ENCODE data around the gene TGM5. TPM values are rescaled to one million over a fixed set of nuclear protein-coding genes. Genes with fewer than 3 reads are reported as not detected.

The TGM5 gene
- total RNA-seq, 1 donor from 2014 or later: not detected

DNA sequence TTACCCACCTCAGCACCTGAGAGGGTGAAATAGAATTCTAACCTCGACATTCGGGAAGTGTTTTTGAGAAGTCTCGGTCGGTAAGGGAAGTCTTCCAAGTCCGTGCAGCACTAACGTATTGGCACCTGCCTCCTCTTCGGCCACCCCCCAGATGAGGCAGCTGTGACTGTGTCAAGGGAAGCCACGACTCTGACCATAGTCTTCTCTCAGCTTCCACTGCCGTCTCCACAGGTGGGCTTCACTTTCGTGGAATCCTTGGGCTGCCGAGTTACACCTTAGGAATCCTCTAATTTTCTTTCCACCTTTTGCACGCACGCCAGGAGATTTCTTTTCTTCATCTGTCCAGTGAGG is 80.8 kb downstream of the TGM5 start:
- intact Hi-C loops (cut with micrococcal nuclease): no loop called here
- H3K4me3 ChIP-seq: peak overlapping the region; percentile 88
- H3K9me3 ChIP-seq (replicated peaks): no peaks in the 10 kb centered on the region
- peaks cover 35% of the 10 kb centered on the region for H3K36me3 ChIP-seq
- no peaks in the 10 kb centered on the region for H3K27me3 ChIP-seq (ENCODE audit: low read depth)
- H3K27ac ChIP-seq (replicated peaks): peak overlapping the region; percentile 92
- TF ChIP-seq, protein P1, sequence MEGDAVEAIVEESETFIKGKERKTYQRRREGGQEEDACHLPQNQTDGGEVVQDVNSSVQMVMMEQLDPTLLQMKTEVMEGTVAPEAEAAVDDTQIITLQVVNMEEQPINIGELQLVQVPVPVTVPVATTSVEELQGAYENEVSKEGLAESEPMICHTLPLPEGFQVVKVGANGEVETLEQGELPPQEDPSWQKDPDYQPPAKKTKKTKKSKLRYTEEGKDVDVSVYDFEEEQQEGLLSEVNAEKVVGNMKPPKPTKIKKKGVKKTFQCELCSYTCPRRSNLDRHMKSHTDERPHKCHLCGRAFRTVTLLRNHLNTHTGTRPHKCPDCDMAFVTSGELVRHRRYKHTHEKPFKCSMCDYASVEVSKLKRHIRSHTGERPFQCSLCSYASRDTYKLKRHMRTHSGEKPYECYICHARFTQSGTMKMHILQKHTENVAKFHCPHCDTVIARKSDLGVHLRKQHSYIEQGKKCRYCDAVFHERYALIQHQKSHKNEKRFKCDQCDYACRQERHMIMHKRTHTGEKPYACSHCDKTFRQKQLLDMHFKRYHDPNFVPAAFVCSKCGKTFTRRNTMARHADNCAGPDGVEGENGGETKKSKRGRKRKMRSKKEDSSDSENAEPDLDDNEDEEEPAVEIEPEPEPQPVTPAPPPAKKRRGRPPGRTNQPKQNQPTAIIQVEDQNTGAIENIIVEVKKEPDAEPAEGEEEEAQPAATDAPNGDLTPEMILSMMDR (IDR thresholded peaks at IDR 0.05; ENCODE audit: borderline replicate concordance): peak; percentile 4
- no peak for DNase-seq
- H3K4me1 ChIP-seq: peaks cover 59% of the 10 kb centered on the region

DNA sequence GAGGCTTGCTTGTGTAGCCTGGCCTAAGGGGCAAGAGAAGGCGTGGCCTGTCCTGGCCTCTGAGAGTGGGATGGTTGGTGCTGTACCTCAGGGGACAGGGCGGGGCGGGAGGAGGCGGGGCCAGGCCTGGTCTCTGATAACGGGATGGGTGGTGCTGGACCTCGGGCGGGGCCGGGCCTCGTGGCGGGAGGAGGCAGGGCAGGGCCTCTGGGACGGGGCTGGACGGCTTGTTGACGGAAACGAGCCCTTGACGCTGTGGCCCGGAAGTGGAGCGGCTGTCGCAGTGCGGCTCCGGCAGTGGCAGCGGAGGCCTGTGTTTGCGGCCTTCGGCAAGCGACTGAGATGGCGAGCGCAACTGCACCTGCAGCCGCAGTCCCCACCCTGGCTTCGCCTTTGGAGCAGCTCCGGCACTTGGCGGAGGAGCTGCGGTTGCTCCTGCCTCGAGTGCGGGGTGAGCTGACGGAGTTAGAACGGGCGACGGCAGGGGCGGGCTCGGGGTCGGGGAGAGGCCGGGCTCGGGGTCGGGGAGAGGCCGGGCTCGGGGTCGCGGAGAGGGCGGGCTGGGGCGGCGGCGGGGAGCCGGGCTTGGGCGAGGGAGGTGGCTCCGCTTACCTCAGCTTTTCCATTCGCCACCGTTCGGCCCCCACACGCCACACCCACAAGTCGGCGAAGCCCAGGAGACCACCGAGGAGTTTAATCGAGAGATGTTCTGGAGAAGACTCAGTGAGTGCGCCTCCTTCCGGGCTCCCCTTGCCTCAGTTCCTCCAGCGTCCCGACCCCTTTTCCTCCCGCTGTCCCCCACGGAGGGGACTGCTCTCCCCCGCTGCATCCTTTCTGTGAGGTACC is 81.3 kb downstream of the TGM5 start, which contains the start of gene CCNDBP1:
TSS of gene CCNDBP1 (plus strand) at position 247 of the 846 bp plus-strand sequence. CDS start at position 343, 96 bp downstream.
- H3K27ac ChIP-seq (replicated peaks): peak within 1 kb of the TSS; percentile 92
- peaks cover 30% of the 10 kb centered on the region for H3K36me3 ChIP-seq
- no peaks in the 10 kb centered on the region for H3K9me3 ChIP-seq (replicated peaks)
- intact Hi-C loops (cut with micrococcal nuclease): no loop called here
- peak; percentile 98 for DNase-seq
- H3K27me3 ChIP-seq (ENCODE audit: low read depth): no peaks in the 10 kb centered on the region
- peaks cover 53% of the 10 kb centered on the region for H3K4me1 ChIP-seq
- TF ChIP-seq, protein P1 (IDR thresholded peaks at IDR 0.05; ENCODE audit: borderline replicate concordance): peak; percentile 52
- peak within 1 kb of the TSS; percentile 88 for H3K4me3 ChIP-seq

DNA sequence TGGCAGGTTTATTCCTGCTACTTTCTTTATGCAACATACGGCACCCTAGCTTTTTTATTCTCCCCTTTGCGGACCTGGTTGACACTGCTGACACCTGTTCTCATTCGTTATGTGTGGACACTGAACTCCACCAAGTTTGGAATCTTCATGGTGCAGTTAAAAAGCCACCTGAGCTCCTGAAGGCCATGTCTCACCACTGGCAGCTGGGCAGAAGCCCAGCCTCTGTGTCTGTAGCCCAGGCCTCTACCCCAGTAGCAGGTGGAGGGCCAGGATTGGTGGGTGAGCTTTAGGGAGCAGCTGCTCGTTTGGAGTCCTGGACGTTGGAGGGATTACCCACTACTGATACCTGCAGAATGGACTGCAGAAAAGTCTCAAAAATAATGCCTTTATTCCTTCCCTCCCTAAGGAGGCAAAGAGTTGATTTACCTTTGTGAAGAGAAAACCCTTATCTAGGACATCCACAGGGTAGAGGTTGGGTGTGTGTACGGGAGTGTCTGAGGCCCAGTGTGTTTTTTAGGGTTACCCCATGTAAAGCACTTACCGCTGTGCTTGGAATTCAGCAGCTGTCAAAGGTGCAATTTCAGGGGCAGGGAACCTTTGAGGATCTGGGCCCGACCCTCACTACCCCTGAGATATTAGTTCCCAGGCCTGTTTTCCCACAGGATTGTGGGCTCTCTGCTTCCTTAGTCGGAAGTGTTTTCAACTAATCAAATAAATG is 82.2 kb downstream of the TGM5 start:
- DNase-seq: no peak
- Histone ChIP-seq H3K4me3 (peak overlapping the region; percentile 88), H3K27me3 (ENCODE audit: low read depth) (no peaks in the 10 kb centered on the region), H3K9me3 (replicated peaks) (no peaks in the 10 kb centered on the region), H3K4me1 (peaks cover 45% of the 10 kb centered on the region), H3K36me3 (peaks cover 22% of the 10 kb centered on the region), H3K27ac (replicated peaks) (peak overlapping the region; percentile 92)
- TF ChIP-seq, protein P1 (IDR thresholded peaks at IDR 0.05; ENCODE audit: borderline replicate concordance): no peak
- intact Hi-C loops (cut with micrococcal nuclease): no loop called here

DNA sequence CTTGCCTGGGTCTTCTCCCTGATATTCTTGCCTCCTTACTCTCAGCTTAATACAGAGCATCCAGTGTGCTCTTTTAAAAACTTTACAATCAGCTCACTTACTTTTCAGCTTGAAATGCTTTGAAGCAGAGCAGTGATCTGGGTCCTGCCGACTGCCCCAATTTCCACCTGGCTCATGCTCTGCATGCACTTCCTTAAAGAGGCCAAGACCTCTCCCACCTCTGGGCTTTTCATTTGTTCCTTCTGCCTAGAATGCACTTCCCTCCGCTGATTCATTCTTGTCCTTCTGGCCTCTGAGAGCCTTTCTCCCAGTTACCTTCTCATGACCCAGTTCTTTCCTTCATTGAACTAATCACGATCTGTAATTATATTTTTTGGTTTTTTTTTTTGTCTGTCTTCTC is 83.5 kb downstream of the TGM5 start:
- H3K36me3 ChIP-seq: peaks cover 17% of the 10 kb centered on the region
- intact Hi-C loops (cut with micrococcal nuclease): no loop called here
- TF ChIP-seq, protein P1 (IDR thresholded peaks at IDR 0.05; ENCODE audit: borderline replicate concordance): no peak
- no peak overlapping the region for H3K4me3 ChIP-seq
- H3K27ac ChIP-seq (replicated peaks): no peak overlapping the region
- peaks cover 32% of the 10 kb centered on the region for H3K4me1 ChIP-seq
- H3K9me3 ChIP-seq (replicated peaks): no peaks in the 10 kb centered on the region
- no peak for DNase-seq
- H3K27me3 ChIP-seq (ENCODE audit: low read depth): no peaks in the 10 kb centered on the region

Other genes with a start within 250 kb of the TGM5 start
- gene UBR1, start 160.9 kb downstream of the TGM5 start, total RNA-seq: 24.2 TPM
- 12.2 TPM for gene TMEM62, start 133.3 kb downstream of the TGM5 start, total RNA-seq
- 54.4 TPM for gene CCNDBP1, start 81.5 kb downstream of the TGM5 start, total RNA-seq
- not detected for gene EPB42, start 45.9 kb downstream of the TGM5 start, total RNA-seq
- gene TGM7, start 35.3 kb upstream of the TGM5 start, total RNA-seq: not detected
- gene LCMT2, start 63.6 kb upstream of the TGM5 start, total RNA-seq: 7.0 TPM
- gene ZSCAN29, start 104.1 kb upstream of the TGM5 start, total RNA-seq: 11.2 TPM
- gene TUBGCP4, start 104.2 kb upstream of the TGM5 start, total RNA-seq: 10.8 TPM
- gene TP53BP1, start 226.2 kb upstream of the TGM5 start, total RNA-seq: 28.6 TPM